HEK293T (cell line): ENCODE results near the gene PPFIA2.

Experiments used
- CTCF ChIA-PET: fragments of 350-600 bp; formaldehyde crosslinking; extraction: SDS; loops from one replicate; lab custom pipeline; 2021; ENCODE audit warnings: antibody characterized with exemption, inconsistent platforms; lab: Yijun Ruan, JAX
- POLR2A ChIA-PET: fragments of 350-600 bp; formaldehyde crosslinking; extraction: SDS; loops from one replicate; lab custom pipeline; 2020; ENCODE audit warnings: antibody characterized with exemption, inconsistent platforms; lab: Yijun Ruan, JAX
- DNase-seq: peaks from one replicate; pipeline ENCODE4 v3.0.0; 2012; ENCODE audit warnings: mixed read lengths; ENCODE audit errors: extremely low spot score
- ARNT ChIP-seq: fragments of 450-650 bp; IDR thresholded peaks from 2 replicates; pipeline ENCODE4 v1.6.1; 2017; ENCODE audit warnings: mild to moderate bottlenecking
- BHLHE40 ChIP-seq: fragments of 450-650 bp; IDR thresholded peaks from 2 replicates; pipeline ENCODE4 v1.6.1; 2016; ENCODE audit warnings: mild to moderate bottlenecking, moderate library complexity, borderline replicate concordance
- CTBP1 ChIP-seq: fragments of 450-650 bp; IDR thresholded peaks from 2 replicates; pipeline ENCODE4 v1.6.1; 2016; ENCODE audit warnings: borderline replicate concordance
- ELF4 ChIP-seq: fragments of 450-650 bp; IDR thresholded peaks from 2 replicates; pipeline ENCODE4 v1.6.1; 2017; ENCODE audit warnings: antibody characterized with exemption
- FOXA1 ChIP-seq: fragments of 450-650 bp; IDR thresholded peaks from 2 replicates; pipeline ENCODE4 v1.6.1; 2016; ENCODE audit warnings: mild to moderate bottlenecking
- FOXK2 ChIP-seq: fragments of 450-650 bp; IDR thresholded peaks from 2 replicates; pipeline ENCODE4 v1.6.1; 2016; ENCODE audit warnings: mild to moderate bottlenecking
- FOXM1 ChIP-seq: fragments of 450-650 bp; IDR thresholded peaks from 2 replicates; pipeline ENCODE4 v1.6.1; 2017; ENCODE audit warnings: mild to moderate bottlenecking, borderline replicate concordance
- HDGF ChIP-seq: fragments of 450-650 bp; IDR thresholded peaks from 2 replicates; pipeline ENCODE4 v1.6.1; 2017; ENCODE audit warnings: antibody characterized with exemption, borderline replicate concordance
- L3MBTL2 ChIP-seq: fragments of 450-650 bp; conservative IDR thresholded peaks from 2 replicates; pipeline ENCODE4 v1.6.1; 2016; ENCODE audit warnings: mild to moderate bottlenecking
- LEF1 ChIP-seq: fragments of 450-650 bp; IDR thresholded peaks from 2 replicates; pipeline ENCODE4 v1.6.1; 2017; ENCODE audit warnings: mild to moderate bottlenecking, borderline replicate concordance
- NFRKB ChIP-seq: fragments of 450-650 bp; IDR thresholded peaks from 2 replicates; pipeline ENCODE4 v1.6.1; 2016; ENCODE audit warnings: mild to moderate bottlenecking, moderate library complexity
- PKNOX1 ChIP-seq: fragments of 450-650 bp; IDR thresholded peaks from 2 replicates; pipeline ENCODE4 v1.6.1; 2016
- SP1 ChIP-seq: fragments of 450-650 bp; IDR thresholded peaks from 2 replicates; pipeline ENCODE4 v1.6.1; 2017
- SUZ12 ChIP-seq: fragments of 450-650 bp; IDR thresholded peaks from 2 replicates; pipeline ENCODE4 v1.6.1; 2016; ENCODE audit warnings: mild to moderate bottlenecking
- TARDBP ChIP-seq: fragments of 450-650 bp; IDR thresholded peaks from 2 replicates; pipeline ENCODE4 v1.6.1; 2016
- ZNF384 ChIP-seq: fragments of 450-650 bp; IDR thresholded peaks from 2 replicates; pipeline ENCODE4 v1.6.1; 2016

PPFIA2 gene

GRCh38 chr12:81296556-81297305, 462.4 kb downstream of the PPFIA2 start:
- ChIA-PET CTCF (no interaction called here), POLR2A (no interaction called here)
- DNase-seq: no peak
- TF ChIP-seq NFRKB: no peak
- no peak for TF ChIP-seq SP1
- no peak for TF ChIP-seq BHLHE40
- no peak for TF ChIP-seq ZNF384

- TF ChIP-seq HDGF (no peak), ARNT (no peak), ZNF384 (no peak), BHLHE40 (no peak), FOXK2 (no peak)
- ChIA-PET CTCF (no interaction called here), POLR2A (no interaction called here)
- DNase-seq: no peak
These were observed 463.9 kb downstream of the PPFIA2 start for GRCh38 chr12:81295251-81295650.

- no peak for DNase-seq
- ChIA-PET POLR2A (no interaction called here), CTCF (no interaction called here)
- TF ChIP-seq ELF4: no peak
- TF ChIP-seq SUZ12: no peak
- no peak for TF ChIP-seq FOXA1
- TF ChIP-seq SP1: no peak
- no peak for TF ChIP-seq FOXK2
- no peak for TF ChIP-seq CTBP1
- no peak for TF ChIP-seq BHLHE40
- TF ChIP-seq PKNOX1: no peak
- no peak for TF ChIP-seq ARNT
- no peak for TF ChIP-seq L3MBTL2
These were observed 464.6 kb downstream of the PPFIA2 start for GRCh38 chr12:81294325-81295190.

GRCh38 chr12:81288651-81289050, 470.5 kb downstream of the PPFIA2 start:
- ChIA-PET CTCF (no interaction called here), POLR2A (no interaction called here)
- TF ChIP-seq L3MBTL2: no peak
- TF ChIP-seq SUZ12: no peak
- no peak for TF ChIP-seq NFRKB
- no peak for TF ChIP-seq FOXM1
- no peak for TF ChIP-seq HDGF
- no peak for TF ChIP-seq FOXK2
- TF ChIP-seq ZNF384: no peak
- TF ChIP-seq ELF4: no peak
- TF ChIP-seq PKNOX1: no peak
- no peak for TF ChIP-seq TARDBP
- no peak for TF ChIP-seq LEF1
- no peak for TF ChIP-seq ARNT
- DNase-seq: no peak

- DNase-seq: peak; percentile 11
- POLR2A ChIA-PET: no interaction called here
- no peak for TF ChIP-seq FOXK2
- no peak for TF ChIP-seq FOXM1
- TF ChIP-seq L3MBTL2: no peak
- no peak for TF ChIP-seq SUZ12
- no peak for TF ChIP-seq SP1
- TF ChIP-seq CTBP1: no peak
- no peak for TF ChIP-seq TARDBP
- TF ChIP-seq ELF4: no peak
- no peak for TF ChIP-seq ARNT
- TF ChIP-seq BHLHE40: no peak
- no peak for TF ChIP-seq NFRKB
- no peak for TF ChIP-seq FOXA1
- no peak for TF ChIP-seq PKNOX1
- no peak for TF ChIP-seq LEF1
- TF ChIP-seq ZNF384: no peak
- no peak for TF ChIP-seq HDGF
- CTCF ChIA-PET: no interaction called here
These were observed 475.0 kb downstream of the PPFIA2 start for GRCh38 chr12:81284137-81284536.
